Ishikawa (cell line): ENCODE data around the gene CMPK1.

Experiments
- CEBPB ChIP-seq: IDR thresholded peaks from 2 replicates; pipeline ENCODE4 v1.6.1; 2012
- CREB1 ChIP-seq: IDR thresholded peaks from 2 replicates; pipeline ENCODE4 v1.6.1; 2012; ENCODE audit warnings: low read depth
- EGR1 ChIP-seq: IDR thresholded peaks from 2 replicates; pipeline ENCODE4 v1.6.1; 2012
- EP300 ChIP-seq: IDR thresholded peaks from 2 replicates; pipeline ENCODE4 v1.6.1; 2012; ENCODE audit warnings: borderline replicate concordance
- FOXM1 ChIP-seq: IDR thresholded peaks from 2 replicates; pipeline ENCODE4 v1.6.1; 2012; ENCODE audit warnings: low read depth, borderline replicate concordance
- MAX ChIP-seq: IDR thresholded peaks from 2 replicates; pipeline ENCODE4 v1.6.1; 2012
- NFIC ChIP-seq: IDR thresholded peaks from 2 replicates; pipeline ENCODE4 v1.6.1; 2012
- RAD21 ChIP-seq: IDR thresholded peaks from 2 replicates; pipeline ENCODE4 v1.6.1; 2012; ENCODE audit warnings: low read depth
- REST ChIP-seq: IDR thresholded peaks from 2 replicates; pipeline ENCODE4 v1.6.1; 2012; ENCODE audit warnings: low read depth, mild to moderate bottlenecking
- TAF1 ChIP-seq: IDR thresholded peaks from 2 replicates; pipeline ENCODE4 v1.6.1; 2012; ENCODE audit warnings: low read depth, mild to moderate bottlenecking
- TCF12 ChIP-seq: IDR thresholded peaks from 2 replicates; pipeline ENCODE4 v1.6.1; 2012; ENCODE audit warnings: low read depth
- TEAD4 ChIP-seq: IDR thresholded peaks from 2 replicates; pipeline ENCODE4 v1.6.1; 2012
- YY1 ChIP-seq: IDR thresholded peaks from 2 replicates; pipeline ENCODE4 v1.6.1; 2012; ENCODE audit warnings: low read depth
- ZBTB7A ChIP-seq: IDR thresholded peaks from 2 replicates; pipeline ENCODE4 v1.6.1; 2012; ENCODE audit warnings: low read depth
- TF ChIP-seq, protein P1 (sequence below): IDR thresholded peaks from 2 replicates; pipeline ENCODE4 v1.6.1; 2012

Gene CMPK1

GRCh38 chr1:47362828-47363227 is 29.2 kb downstream of the CMPK1 start:
- no peak for TF ChIP-seq TAF1
- no peak for TF ChIP-seq REST
- TF ChIP-seq CREB1 = no peak
- TF ChIP-seq MAX = no peak
- no peak for TF ChIP-seq FOXM1
- TF ChIP-seq RAD21 = no peak
- TF ChIP-seq CEBPB = no peak
- TF ChIP-seq NFIC = no peak
- no peak for TF ChIP-seq TCF12
- no peak for TF ChIP-seq EGR1
- TF ChIP-seq YY1 = no peak
- no peak for TF ChIP-seq EP300
- TF ChIP-seq ZBTB7A = no peak
- no peak for TF ChIP-seq TEAD4
- TF ChIP-seq, protein P1, sequence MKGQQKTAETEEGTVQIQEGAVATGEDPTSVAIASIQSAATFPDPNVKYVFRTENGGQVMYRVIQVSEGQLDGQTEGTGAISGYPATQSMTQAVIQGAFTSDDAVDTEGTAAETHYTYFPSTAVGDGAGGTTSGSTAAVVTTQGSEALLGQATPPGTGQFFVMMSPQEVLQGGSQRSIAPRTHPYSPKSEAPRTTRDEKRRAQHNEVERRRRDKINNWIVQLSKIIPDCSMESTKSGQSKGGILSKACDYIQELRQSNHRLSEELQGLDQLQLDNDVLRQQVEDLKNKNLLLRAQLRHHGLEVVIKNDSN = no peak

- TF ChIP-seq FOXM1 (no peak), NFIC (no peak), TAF1 (no peak), ZBTB7A (no peak), YY1 (no peak), REST (no peak), MAX (no peak), TEAD4 (no peak), EP300 (no peak)
- TF ChIP-seq, protein P1 = no peak
Measured at GRCh38 chr1:47367651-47368050, 34.1 kb downstream of the CMPK1 start.

DNA sequence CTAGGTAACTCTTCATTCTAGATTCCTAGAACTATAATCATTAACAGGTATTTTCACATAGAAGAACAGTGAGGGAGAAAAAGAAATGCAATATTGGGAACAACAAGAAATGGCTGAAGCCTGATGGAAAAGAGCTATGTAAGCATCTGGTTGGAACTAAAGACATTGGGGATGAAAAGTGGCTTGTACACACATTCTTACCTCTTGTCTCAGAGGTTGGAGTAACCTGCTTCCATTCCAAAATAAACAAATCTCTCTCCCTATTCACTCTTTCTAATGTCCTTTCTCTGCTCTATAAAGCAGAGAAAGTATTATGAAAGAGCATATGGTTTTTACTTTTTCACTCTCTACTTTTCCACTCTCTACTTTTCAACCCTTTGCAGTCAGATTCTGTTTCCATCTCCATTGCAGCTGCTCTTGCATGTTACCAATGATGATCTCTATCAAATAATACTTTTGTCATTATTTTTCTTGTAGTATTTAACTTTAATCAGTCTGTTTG is 37.5 kb downstream of the CMPK1 start:
- no peak for TF ChIP-seq CEBPB
- no peak for TF ChIP-seq TAF1
- no peak for TF ChIP-seq MAX
- no peak for TF ChIP-seq CREB1
- TF ChIP-seq EP300 = no peak
- TF ChIP-seq EGR1 = no peak

DNA sequence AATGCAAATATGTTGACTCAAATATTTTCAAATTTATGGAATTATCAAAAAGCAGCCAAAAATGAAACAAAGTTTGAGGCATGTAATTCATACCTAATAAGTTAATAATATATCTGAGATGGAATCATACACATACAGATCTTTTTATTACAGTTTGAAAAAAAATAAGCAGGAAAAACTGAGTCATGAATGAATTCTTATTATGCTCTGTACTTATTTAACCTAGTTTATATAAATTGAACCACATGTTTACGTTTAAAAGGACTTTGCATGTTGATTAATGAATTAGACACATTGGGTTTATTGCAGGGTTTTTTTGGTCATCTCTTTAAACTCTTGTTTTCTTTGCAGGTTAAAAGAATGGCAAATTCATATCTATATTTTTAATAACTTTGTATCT is 40.9 kb downstream of the CMPK1 start:
- TF ChIP-seq REST = no peak
- no peak for TF ChIP-seq TCF12
- no peak for TF ChIP-seq RAD21
- no peak for TF ChIP-seq TAF1
- TF ChIP-seq MAX = no peak
- no peak for TF ChIP-seq YY1
- TF ChIP-seq CEBPB = no peak

DNA sequence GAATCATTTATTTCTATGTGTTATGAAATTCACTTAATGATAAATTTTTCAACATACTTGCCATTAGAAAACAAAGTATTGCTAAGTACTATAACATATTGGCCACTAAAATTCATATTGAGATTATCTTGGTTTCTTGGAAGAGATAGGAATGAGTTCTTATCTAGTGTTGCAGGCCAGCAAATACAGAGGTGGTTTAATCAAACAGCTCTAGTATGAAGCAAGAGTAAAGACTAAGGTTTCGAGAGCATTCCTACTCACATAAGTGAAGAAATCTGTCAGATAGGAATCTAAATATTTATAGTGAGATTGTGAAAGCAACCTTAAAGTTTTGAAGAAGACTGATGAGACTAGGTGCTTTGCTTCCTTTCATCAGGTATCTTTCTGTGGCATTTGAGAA is 44.6 kb downstream of the CMPK1 start:
- no peak for TF ChIP-seq REST
- TF ChIP-seq ZBTB7A = no peak
- TF ChIP-seq EGR1 = no peak
- no peak for TF ChIP-seq FOXM1
- TF ChIP-seq CREB1 = no peak
- no peak for TF ChIP-seq RAD21
